Neural progenitor cell (in vitro differentiated cells): ENCODE measurements around the gene PLA2G4D. TPM values are rescaled to one million over a fixed set of nuclear protein-coding genes. Genes with fewer than 3 reads are reported as not detected.

Source experiments
- DNase-seq: peaks from one replicate; pipeline ENCODE4 v3.0.0-alpha.2; 2016; ENCODE audit warnings: low spot score
- H2AFZ ChIP-seq: fragments of 200-600 bp; sonication (generic); replicated peaks from 2 replicates; pipeline ENCODE4 v1.6.1; 2016; ENCODE audit warnings: antibody characterized with exemption
- H3F3A ChIP-seq: fragments of 200-600 bp; sonication (generic); 2 replicates; pipeline ENCODE4 v1.6.1; 2016; ENCODE audit warnings: antibody characterized with exemption, low read depth
- H3K27ac ChIP-seq: fragments of 200-600 bp; sonication (generic); 2 replicates; pipeline ENCODE4 v1.5.1; 2016; ENCODE audit warnings: mild to moderate bottlenecking
- H3K27me3 ChIP-seq: fragments of 200-600 bp; sonication (generic); 2 replicates; pipeline ENCODE4 v1.6.1; 2016; ENCODE audit warnings: mild to moderate bottlenecking, moderate library complexity
- H3K36me3 ChIP-seq: fragments of 200-600 bp; sonication (generic); 2 replicates; pipeline ENCODE4 v1.5.1; 2016
- H3K4me1 ChIP-seq: fragments of 200-600 bp; sonication (generic); 2 replicates; pipeline ENCODE4 v1.6.1; 2016; ENCODE audit warnings: mixed run types
- H3K4me2 ChIP-seq: fragments of 200-600 bp; sonication (generic); 2 replicates; pipeline ENCODE4 v1.6.1; 2016
- H3K4me3 ChIP-seq: fragments of 200-600 bp; sonication (generic); 2 replicates; pipeline ENCODE4 v1.5.1; 2016
- H3K79me2 ChIP-seq: fragments of 200-600 bp; sonication (generic); 2 replicates; pipeline ENCODE4 v1.6.1; 2016; ENCODE audit warnings: low read depth
- H3K9ac ChIP-seq: fragments of 200-600 bp; sonication (generic); 2 replicates; pipeline ENCODE4 v1.6.1; 2016
- H3K9me3 ChIP-seq: fragments of 200-600 bp; sonication (generic); 2 replicates; pipeline ENCODE4 v1.5.1; 2016; ENCODE audit warnings: low read depth
- H4K20me1 ChIP-seq: fragments of 200-600 bp; sonication (generic); 2 replicates; pipeline ENCODE4 v1.6.1; 2016; ENCODE audit warnings: low read depth
- H3K27ac Mint-ChIP-seq: 3 replicates; pipeline ENCODE4 v1.8.0; 2021; ENCODE audit warnings: mixed read lengths
- H3K27me3 Mint-ChIP-seq: 2 replicates; pipeline ENCODE4 v1.8.0; 2022; ENCODE audit warnings: low read depth, mild to moderate bottlenecking, inconsistent platforms, moderate library complexity, mixed read lengths; ENCODE audit not compliant: insufficient read depth
- H3K36me3 Mint-ChIP-seq: 3 replicates; pipeline ENCODE4 v1.8.0; 2021; ENCODE audit warnings: mixed read lengths
- H3K4me1 Mint-ChIP-seq: 3 replicates; pipeline ENCODE4 v1.8.0; 2021; ENCODE audit warnings: mixed read lengths
- H3K4me3 Mint-ChIP-seq: 3 replicates; pipeline ENCODE4 v1.8.0; 2021; ENCODE audit warnings: mild to moderate bottlenecking, moderate library complexity, mixed read lengths
- H3K9me3 Mint-ChIP-seq: 3 replicates; pipeline ENCODE4 v1.8.0; 2020; ENCODE audit warnings: mixed read lengths
- CTCF ChIP-seq: fragments of 200-600 bp; sonication (generic); IDR thresholded peaks from 2 replicates; pipeline ENCODE4 v1.5.1; 2017; ENCODE audit warnings: antibody characterized with exemption, mild to moderate bottlenecking
- EZH2 ChIP-seq: fragments of 200-600 bp; sonication (generic); IDR thresholded peaks from 2 replicates; pipeline ENCODE4 v1.6.1; 2017; ENCODE audit warnings: antibody characterized with exemption, mild to moderate bottlenecking, moderate library complexity
- EZH2phosphoT487 ChIP-seq: fragments of 200-600 bp; sonication (generic); IDR thresholded peaks from 2 replicates; pipeline ENCODE4 v1.6.1; 2017; ENCODE audit warnings: antibody characterized with exemption
- total RNA-seq: library from RNA; depleted of rRNA; stranded (reverse); fragments of >200 nt; gene quantifications from 2 replicates; pipeline ENCODE4 v1.2.3, GENCODE V29; 2015; ENCODE audit warnings: low replicate concordance

The PLA2G4D gene
- total RNA-seq, 1 donor from 2014 or later = not detected

- Histone ChIP-seq H3K9ac (no peak overlapping the region), H3K4me1 (peaks cover under 1% of the 10 kb centered on the region), H3F3A (no peaks in the 10 kb centered on the region), H3K4me2 (no peak overlapping the region), H3K9me3 (no peaks in the 10 kb centered on the region), H3K27ac (no peak overlapping the region), H3K4me3 (no peak overlapping the region), H3K36me3 (no peaks in the 10 kb centered on the region), H4K20me1 (no peaks in the 10 kb centered on the region), H2AFZ (no peak overlapping the region), H3K79me2 (no peaks in the 10 kb centered on the region), H3K27me3 (no peaks in the 10 kb centered on the region)
- H3K27ac Mint-ChIP-seq = no peak overlapping the region
- TF ChIP-seq EZH2phosphoT487 (no peak), EZH2 (no peak), CTCF (no peak)
- peaks cover 11% of the 10 kb centered on the region for H3K9me3 Mint-ChIP-seq
- no peaks in the 10 kb centered on the region for H3K36me3 Mint-ChIP-seq
- H3K27me3 Mint-ChIP-seq = peaks cover 7% of the 10 kb centered on the region
- no peak for DNase-seq
- no peak overlapping the region for H3K4me3 Mint-ChIP-seq
- peaks cover 7% of the 10 kb centered on the region for H3K4me1 Mint-ChIP-seq
Measured at GRCh38 chr15:42138411-42138810, 44.0 kb upstream of the PLA2G4D start.

GRCh38 chr15:42137461-42138261 lies 43.3 kb upstream of the PLA2G4D start:
- Histone ChIP-seq H3K27me3 (no peaks in the 10 kb centered on the region), H3K9me3 (no peaks in the 10 kb centered on the region), H3K4me3 (no peak overlapping the region), H2AFZ (no peak overlapping the region), H3F3A (peaks cover under 1% of the 10 kb centered on the region), H3K4me2 (no peak overlapping the region), H3K36me3 (no peaks in the 10 kb centered on the region), H3K4me1 (peaks cover 8% of the 10 kb centered on the region), H3K79me2 (no peaks in the 10 kb centered on the region), H3K27ac (no peak overlapping the region), H3K9ac (no peak overlapping the region), H4K20me1 (no peaks in the 10 kb centered on the region)
- Mint-ChIP-seq H3K4me3 (no peak overlapping the region), H3K27me3 (peaks cover 5% of the 10 kb centered on the region), H3K4me1 (peaks cover 4% of the 10 kb centered on the region), H3K36me3 (no peaks in the 10 kb centered on the region), H3K9me3 (peaks cover 9% of the 10 kb centered on the region), H3K27ac (no peak overlapping the region)
- TF ChIP-seq CTCF (peak; percentile 77), EZH2phosphoT487 (no peak), EZH2 (no peak)
- DNase-seq = peak; percentile 79

- H3K27me3 ChIP-seq = no peaks in the 10 kb centered on the region
- TF ChIP-seq EZH2phosphoT487 = no peak
- TF ChIP-seq EZH2 = no peak
- no peak for TF ChIP-seq CTCF
- no peak overlapping the region for H3K4me3 Mint-ChIP-seq
- H3K4me2 ChIP-seq = no peak overlapping the region
- no peaks in the 10 kb centered on the region for H3K36me3 ChIP-seq
- no peaks in the 10 kb centered on the region for H4K20me1 ChIP-seq
- H3K36me3 Mint-ChIP-seq = no peaks in the 10 kb centered on the region
- H2AFZ ChIP-seq = no peak overlapping the region
- no peaks in the 10 kb centered on the region for H3K79me2 ChIP-seq
- DNase-seq = no peak
- H3K9ac ChIP-seq = no peak overlapping the region
- H3K27ac ChIP-seq = no peak overlapping the region
- no peak overlapping the region for H3K4me3 ChIP-seq
- H3K9me3 ChIP-seq = no peaks in the 10 kb centered on the region
- H3K27ac Mint-ChIP-seq = no peak overlapping the region
- H3F3A ChIP-seq = peaks cover 9% of the 10 kb centered on the region
- peaks cover 7% of the 10 kb centered on the region for H3K27me3 Mint-ChIP-seq
- H3K9me3 Mint-ChIP-seq = peaks cover 7% of the 10 kb centered on the region
- peaks cover 19% of the 10 kb centered on the region for H3K4me1 ChIP-seq
- peaks cover 11% of the 10 kb centered on the region for H3K4me1 Mint-ChIP-seq
Measured at GRCh38 chr15:42136513-42136912, 42.2 kb upstream of the PLA2G4D start.
